ENCODE results near the gene HYLS1. TPM values are rescaled to one million over a fixed set of nuclear protein-coding genes. Genes with fewer than 3 reads are reported as not detected.

Gene HYLS1
- total and polyA plus RNA-seq, 9 of the 15 experiments (the other 6 are each of a cell fraction or from before 2014, with no cell fraction given): 2.7 to 8.2 (median 4.8) TPM

- peaks cover 27 to 68% of the 10 kb centered on the region in 2 experiments for H3K27me3 ChIP-seq (ENCODE audit: control insufficient read depth in 2 of 2, insufficient read depth in 2 of 2, low read length in 2 of 2)
- H3K79me2 ChIP-seq (ENCODE audit: control insufficient read depth, insufficient read depth, low read length): no peaks in the 10 kb centered on the region
- H3K9me1 ChIP-seq (ENCODE audit: control insufficient read depth, insufficient read depth, low read length): no peaks in the 10 kb centered on the region
- no peak overlapping the region for H2AFZ ChIP-seq (ENCODE audit: low read depth, low read length)
- ATAC-seq: no peak
- whole genome bisulfite sequencing (ENCODE audit: insufficient coverage, low coverage, missing lambda C conversion rate): 3% methylated on average over 13 of the region's 13 CpGs
- H3K27ac ChIP-seq (ENCODE audit: extremely low read depth, low read depth, low read length): no peak overlapping the region
- no peak overlapping the region for H3K9ac ChIP-seq (ENCODE audit: insufficient read depth in 1 of 2, low read depth in 2 of 2, low read length in 2 of 2)
- H3K9me3 ChIP-seq (replicated peaks; ENCODE audit: control insufficient read depth, insufficient read depth, low read depth, low read length): no peaks in the 10 kb centered on the region
- no peaks in the 10 kb centered on the region for H3K36me3 ChIP-seq (ENCODE audit: control insufficient read depth, insufficient read depth, low read length)
- intact Hi-C loops (cut with micrococcal nuclease): loop anchor here (5.0 kb wide), 1 partner anchor 248 kb away; no protein-coding TSS in a partner anchor
- H4K20me1 ChIP-seq (replicated peaks; ENCODE audit: control insufficient read depth, insufficient read depth, low read length): peaks cover 5% of the 10 kb centered on the region
- CTCF ChIA-PET (ENCODE audit: low intra/inter-chr PET ratio): no interaction called here
- FAIRE-seq: no peak
- H3K4me2 ChIP-seq (ENCODE audit: insufficient read depth, low read length): no peak overlapping the region
- H3K4me1 ChIP-seq (replicated peaks in 1 of 2; ENCODE audit: control insufficient read depth in 2 of 2, insufficient read depth in 2 of 2, low read length in 2 of 2): peaks cover 2 to 20% of the 10 kb centered on the region in 2 experiments; a peak in 3 of 5 replicates
- DNase-seq (ENCODE audit: extremely low read depth in 1 of 4, low spot score in 3 of 4): no peak
- TF ChIP-seq HDAC8 (tag; IDR thresholded peaks at IDR 0.05) (no peak), HNRNPLL (IDR thresholded peaks at IDR 0.05; ENCODE audit: low read depth, low read length, poor library complexity, severe bottlenecking) (peak; percentile 55)
- BruUV-seq (replicated peaks): no TSS peak
- POLR2A ChIA-PET: no interaction called here
- in situ Hi-C loops (cut with MboI): no loop called here
- H3K4me3 ChIP-seq: no peak overlapping the region
Observed at GRCh38 chr11:125944350-125945010, 57.0 kb downstream of the HYLS1 start.

DNA sequence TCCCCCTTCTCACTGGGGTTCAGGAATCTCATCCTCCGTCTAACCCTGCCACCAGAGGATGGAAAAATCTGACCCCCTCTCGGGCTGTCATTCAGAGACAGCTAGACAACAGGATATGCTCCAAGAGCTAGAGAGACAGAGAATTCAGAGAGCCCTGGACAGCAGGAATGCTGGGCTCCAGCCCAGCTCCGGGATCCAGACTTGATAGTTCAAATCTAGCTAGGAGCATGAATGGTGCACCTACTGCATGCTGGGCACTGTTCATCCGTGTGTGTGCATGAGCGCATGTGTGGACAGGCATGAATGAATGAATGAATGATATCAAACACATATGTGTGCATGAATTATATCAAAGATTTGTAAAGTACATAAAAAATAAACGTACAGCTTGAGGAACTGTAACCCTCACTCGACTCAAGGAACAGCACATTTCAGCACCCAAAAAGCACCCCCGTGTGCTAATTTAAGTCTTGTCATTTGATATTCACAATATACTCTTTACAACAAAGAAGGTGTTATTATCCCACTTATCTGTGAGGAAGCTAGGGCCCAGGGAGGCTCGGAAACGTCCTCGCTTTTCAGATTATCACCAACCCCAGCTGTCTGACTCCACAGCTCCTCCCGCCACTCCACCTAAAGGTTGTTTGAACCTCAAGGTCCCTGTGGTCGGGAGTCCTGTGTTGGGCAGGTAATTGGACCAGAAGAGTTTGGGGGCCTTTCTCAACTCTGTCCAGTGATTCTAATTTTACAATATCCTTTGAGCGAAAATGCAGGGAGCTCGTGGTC lies 57.7 kb downstream of the HYLS1 start:
- no peak for ATAC-seq
- H3K9me1 ChIP-seq (ENCODE audit: control insufficient read depth, insufficient read depth, low read length): no peaks in the 10 kb centered on the region
- FAIRE-seq: peak; percentile 6
- intact Hi-C loops (cut with micrococcal nuclease) (no loop called here), in situ Hi-C loops (cut with MboI) (no loop called here)
- no peaks in the 10 kb centered on the region for H3K79me2 ChIP-seq (ENCODE audit: control insufficient read depth, insufficient read depth, low read length)
- POLR2A ChIA-PET: interaction anchor here (0.6 to 1.2 kb wide), 3 partner anchors 14 to 358 kb away, joined by 3 to 4 read pairs (median 4); partner anchors contain the start of gene DCPS
- H3K27ac ChIP-seq (ENCODE audit: extremely low read depth, low read depth, low read length): no peak overlapping the region
- H4K20me1 ChIP-seq (replicated peaks; ENCODE audit: control insufficient read depth, insufficient read depth, low read length): peaks cover 5% of the 10 kb centered on the region
- CTCF ChIA-PET (ENCODE audit: low intra/inter-chr PET ratio): no interaction called here
- H3K9me3 ChIP-seq (replicated peaks; ENCODE audit: control insufficient read depth, insufficient read depth, low read depth, low read length): no peaks in the 10 kb centered on the region
- H3K9ac ChIP-seq (ENCODE audit: insufficient read depth in 1 of 2, low read depth in 2 of 2, low read length in 2 of 2): no peak overlapping the region
- H3K4me1 ChIP-seq (replicated peaks in 1 of 2; ENCODE audit: control insufficient read depth in 2 of 2, insufficient read depth in 2 of 2, low read length in 2 of 2): peaks cover 2 to 20% of the 10 kb centered on the region in 2 experiments; a peak in 3 of 5 replicates
- H3K4me2 ChIP-seq (ENCODE audit: insufficient read depth, low read length): no peak overlapping the region; the same call in 1 of the 2 replicates
- peak in 1 of 4 experiments; percentile 23 for DNase-seq (ENCODE audit: extremely low read depth in 1 of 4, low spot score in 3 of 4)
- 0% methylated on average over 15 of the region's 15 CpGs for WGBS (ENCODE audit: insufficient coverage, low coverage, missing lambda C conversion rate)
- H3K27me3 ChIP-seq (ENCODE audit: control insufficient read depth in 2 of 2, insufficient read depth in 2 of 2, low read length in 2 of 2): peaks cover 34 to 76% of the 10 kb centered on the region in 2 experiments
- no peak overlapping the region for H2AFZ ChIP-seq (ENCODE audit: low read depth, low read length)
- H3K4me3 ChIP-seq: no peak overlapping the region
- BruUV-seq (replicated peaks): no TSS peak
- no peaks in the 10 kb centered on the region for H3K36me3 ChIP-seq (ENCODE audit: control insufficient read depth, insufficient read depth, low read length)
- TF ChIP-seq, protein P1, sequence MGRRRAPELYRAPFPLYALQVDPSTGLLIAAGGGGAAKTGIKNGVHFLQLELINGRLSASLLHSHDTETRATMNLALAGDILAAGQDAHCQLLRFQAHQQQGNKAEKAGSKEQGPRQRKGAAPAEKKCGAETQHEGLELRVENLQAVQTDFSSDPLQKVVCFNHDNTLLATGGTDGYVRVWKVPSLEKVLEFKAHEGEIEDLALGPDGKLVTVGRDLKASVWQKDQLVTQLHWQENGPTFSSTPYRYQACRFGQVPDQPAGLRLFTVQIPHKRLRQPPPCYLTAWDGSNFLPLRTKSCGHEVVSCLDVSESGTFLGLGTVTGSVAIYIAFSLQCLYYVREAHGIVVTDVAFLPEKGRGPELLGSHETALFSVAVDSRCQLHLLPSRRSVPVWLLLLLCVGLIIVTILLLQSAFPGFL (CRISPR knock-in tag; IDR thresholded peaks at IDR 0.05): no peak
- TF ChIP-seq ZBTB49 (CRISPR knock-in tag; IDR thresholded peaks at IDR 0.05; ENCODE audit: borderline replicate concordance) (no peak), ZZZ3 (IDR thresholded peaks at IDR 0.05) (no peak), TEAD4 (IDR thresholded peaks at IDR 0.05; ENCODE audit: low read length) (no peak), TEAD4 (CRISPR knock-in tag; IDR thresholded peaks at IDR 0.05; ENCODE audit: borderline replicate concordance) (no peak), TCF3 (CRISPR knock-in tag; IDR thresholded peaks at IDR 0.05) (peak; percentile 46; the same call in 1 of the 2 replicates), KLF6 (CRISPR knock-in tag; IDR thresholded peaks at IDR 0.05; ENCODE audit: borderline replicate concordance) (no peak)

Data from K562 (cell line).